Kidney epithelial cell (primary cell): Measurements from ENCODE around the gene DLG1. TPM values are rescaled to one million over a fixed set of nuclear protein-coding genes. Genes with fewer than 3 reads are reported as not detected.

Source experiments
- DNase-seq: peaks from one replicate; pipeline ENCODE4 v3.0.0-alpha.2; 2010; ENCODE audit warnings: low read depth
- H3K27me3 ChIP-seq: 2 replicates; pipeline ENCODE4 v1.6.0; 2011; ENCODE audit warnings: low read length; ENCODE audit not compliant: control insufficient read depth, insufficient read depth
- H3K36me3 ChIP-seq: 2 replicates; pipeline ENCODE4 v1.5.1; 2011; ENCODE audit warnings: low read length; ENCODE audit not compliant: control insufficient read depth, insufficient read depth
- H3K4me3 ChIP-seq: 2 replicates; pipeline ENCODE4 v1.5.1; 2011; ENCODE audit warnings: low read depth, mild to moderate bottlenecking, control low read depth, low read length
- total RNA-seq: library from RNA; depleted of rRNA; stranded (reverse); fragments of >200 nt; gene quantifications from 2 replicates; pipeline ENCODE4 v1.2.3, GENCODE V29; 2015
- TF ChIP-seq, protein P1 (sequence below): IDR thresholded peaks from 2 replicates; pipeline ENCODE4 v1.5.1; 2011; ENCODE audit warnings: mild to moderate bottlenecking, moderate library complexity, low read length, control low read depth, inconsistent platforms; ENCODE audit not compliant: insufficient read depth, poor library complexity, severe bottlenecking

The DLG1 gene
- total RNA-seq, 1 donor from 2014 or later: 127 TPM

DNA sequence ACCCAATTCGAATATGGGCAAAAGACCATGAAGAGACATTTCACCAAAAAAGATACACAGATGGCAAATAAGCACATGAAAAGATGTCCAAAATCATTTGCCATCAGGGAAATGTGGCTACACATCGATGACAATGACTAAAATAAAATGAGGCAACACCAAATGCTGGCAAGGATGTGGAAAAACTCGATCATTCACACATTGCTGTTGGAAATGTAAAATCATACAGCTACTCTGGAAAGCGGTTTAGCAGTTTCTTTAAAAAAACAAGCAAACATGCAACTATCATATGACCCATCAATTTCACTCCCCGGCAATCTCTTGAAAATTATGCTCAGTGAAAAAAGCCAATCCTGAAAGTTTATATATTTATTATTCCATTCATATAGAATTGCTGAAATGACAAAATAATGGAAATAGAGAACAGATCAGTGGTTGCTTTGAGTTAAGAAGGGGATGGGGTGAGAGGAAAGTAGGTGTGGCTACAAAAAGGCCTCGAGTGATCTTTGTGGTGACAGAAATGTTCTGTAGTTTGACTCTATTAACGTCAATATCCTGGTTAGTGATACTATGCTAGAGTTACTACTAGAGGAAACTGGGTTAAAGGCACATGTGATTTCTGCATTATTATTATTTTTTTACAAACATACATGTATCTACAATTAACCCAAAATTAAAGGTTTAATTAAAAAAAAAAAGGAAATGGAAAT, 45.0 kb downstream of the DLG1 start:
- TF ChIP-seq, protein P1, sequence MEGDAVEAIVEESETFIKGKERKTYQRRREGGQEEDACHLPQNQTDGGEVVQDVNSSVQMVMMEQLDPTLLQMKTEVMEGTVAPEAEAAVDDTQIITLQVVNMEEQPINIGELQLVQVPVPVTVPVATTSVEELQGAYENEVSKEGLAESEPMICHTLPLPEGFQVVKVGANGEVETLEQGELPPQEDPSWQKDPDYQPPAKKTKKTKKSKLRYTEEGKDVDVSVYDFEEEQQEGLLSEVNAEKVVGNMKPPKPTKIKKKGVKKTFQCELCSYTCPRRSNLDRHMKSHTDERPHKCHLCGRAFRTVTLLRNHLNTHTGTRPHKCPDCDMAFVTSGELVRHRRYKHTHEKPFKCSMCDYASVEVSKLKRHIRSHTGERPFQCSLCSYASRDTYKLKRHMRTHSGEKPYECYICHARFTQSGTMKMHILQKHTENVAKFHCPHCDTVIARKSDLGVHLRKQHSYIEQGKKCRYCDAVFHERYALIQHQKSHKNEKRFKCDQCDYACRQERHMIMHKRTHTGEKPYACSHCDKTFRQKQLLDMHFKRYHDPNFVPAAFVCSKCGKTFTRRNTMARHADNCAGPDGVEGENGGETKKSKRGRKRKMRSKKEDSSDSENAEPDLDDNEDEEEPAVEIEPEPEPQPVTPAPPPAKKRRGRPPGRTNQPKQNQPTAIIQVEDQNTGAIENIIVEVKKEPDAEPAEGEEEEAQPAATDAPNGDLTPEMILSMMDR: no peak
- Histone ChIP-seq H3K27me3 (no peaks in the 10 kb centered on the region), H3K36me3 (no peaks in the 10 kb centered on the region), H3K4me3 (no peak overlapping the region)
- no peak for DNase-seq

DNA sequence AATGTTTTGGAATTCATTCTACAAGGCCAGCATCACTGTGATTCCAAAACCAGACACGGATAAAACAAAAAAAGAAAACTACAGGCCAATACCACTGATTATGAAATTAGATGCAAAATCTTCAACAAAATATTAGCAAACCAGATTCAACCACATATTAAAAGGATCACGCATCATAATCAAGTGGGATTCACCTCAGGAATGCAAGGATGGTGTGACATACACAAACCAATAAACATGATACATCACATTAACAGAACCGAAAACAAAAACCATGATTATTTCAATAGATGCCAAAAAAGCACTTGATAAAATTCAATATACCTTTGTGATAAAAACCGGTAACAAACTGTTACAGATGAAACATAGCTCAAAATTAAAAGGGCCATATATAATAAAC, 48.9 kb downstream of the DLG1 start:
- Histone ChIP-seq H3K36me3 (no peaks in the 10 kb centered on the region), H3K4me3 (no peak overlapping the region), H3K27me3 (no peaks in the 10 kb centered on the region)
- TF ChIP-seq, protein P1: no peak
- DNase-seq: no peak

DNA sequence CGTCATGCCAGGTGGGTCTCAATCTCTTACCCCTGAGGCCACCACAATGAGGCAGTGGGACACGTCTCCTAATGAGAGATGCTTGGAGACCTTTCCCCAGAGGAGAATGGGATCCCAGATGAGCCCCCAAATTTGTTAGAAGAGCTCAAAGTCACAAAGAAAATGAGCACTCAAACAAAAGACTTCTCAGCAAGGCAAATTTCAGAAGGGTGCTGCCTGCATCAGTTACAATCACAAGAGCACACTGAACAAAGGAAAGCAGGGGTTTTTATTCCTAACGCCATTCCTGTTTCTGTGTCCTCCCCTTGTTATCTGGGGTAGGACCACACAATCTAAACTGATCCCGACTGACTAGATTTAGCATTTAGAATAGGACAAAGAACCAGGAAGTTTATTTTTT, 50.1 kb downstream of the DLG1 start:
- Histone ChIP-seq H3K4me3 (no peak overlapping the region), H3K27me3 (no peaks in the 10 kb centered on the region), H3K36me3 (peaks cover 4% of the 10 kb centered on the region)
- TF ChIP-seq, protein P1: no peak
- no peak for DNase-seq

DNA sequence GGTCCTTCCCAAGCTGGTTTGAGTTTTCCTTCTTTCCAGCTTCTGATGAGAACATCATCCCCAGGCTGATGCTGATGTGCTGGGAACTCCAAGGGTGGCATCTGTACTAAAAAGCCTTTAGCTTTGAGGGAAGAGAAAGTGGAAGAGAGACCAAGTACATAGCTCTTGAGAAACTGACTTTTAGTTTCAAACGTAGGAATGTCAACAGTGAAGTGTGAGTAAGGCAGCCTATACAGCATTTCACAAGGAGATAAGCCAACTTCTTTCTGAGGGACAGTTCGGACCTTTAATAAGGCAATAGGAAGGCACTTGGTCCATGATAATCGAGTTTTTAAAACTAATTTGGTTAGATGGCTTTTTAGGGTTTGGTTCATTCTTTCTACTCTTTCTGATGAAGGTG, 53.7 kb downstream of the DLG1 start:
- no peak overlapping the region for H3K4me3 ChIP-seq
- no peak for DNase-seq
- H3K36me3 ChIP-seq: peaks cover 4% of the 10 kb centered on the region
- TF ChIP-seq, protein P1: no peak
- no peaks in the 10 kb centered on the region for H3K27me3 ChIP-seq

DNA sequence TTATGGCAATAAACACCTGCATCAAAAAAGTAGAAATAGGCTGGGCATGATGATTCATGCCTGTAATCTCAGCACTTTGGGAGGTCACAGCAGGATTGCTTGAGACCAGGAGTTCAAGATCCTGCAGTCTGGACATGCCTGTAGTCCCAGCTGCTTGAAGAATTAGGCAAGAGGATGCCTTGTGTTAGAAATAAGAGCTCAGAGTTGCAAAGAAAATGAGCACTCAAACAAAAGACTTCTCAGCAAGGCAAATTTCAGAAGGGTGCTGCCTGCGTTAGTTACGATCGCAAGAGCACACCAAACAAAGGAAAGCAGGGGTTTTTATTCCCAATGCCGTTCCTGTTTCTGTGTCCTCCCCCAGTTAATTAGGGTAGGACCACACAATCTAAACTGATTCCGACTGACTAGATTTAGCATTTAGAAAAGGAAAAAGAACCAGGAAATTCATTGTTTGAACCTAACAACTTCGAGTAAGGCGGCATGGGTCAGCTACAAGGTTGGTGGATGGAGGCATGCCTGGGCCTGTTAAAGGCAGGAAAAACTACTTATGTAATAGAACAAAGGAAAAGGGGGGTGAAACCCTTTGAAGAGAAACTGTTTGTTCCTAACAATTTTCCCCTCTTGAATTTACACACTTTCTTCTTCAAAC, 55.5 kb downstream of the DLG1 start:
- Histone ChIP-seq H3K27me3 (no peaks in the 10 kb centered on the region), H3K4me3 (no peak overlapping the region), H3K36me3 (peaks cover 4% of the 10 kb centered on the region)
- no peak for DNase-seq
- TF ChIP-seq, protein P1: no peak
